Loucy (cell line): Measurements from ENCODE around the gene VPS8.

Experiments used
- EZH2phosphoT487 ChIP-seq: fragments of 200-600 bp; IDR thresholded peaks from 2 replicates; pipeline ENCODE4 v1.6.1; 2018; ENCODE audit warnings: antibody characterized with exemption, mild to moderate bottlenecking, moderate library complexity, borderline replicate concordance
- TF ChIP-seq, protein P1 (sequence below): fragments of 200-600 bp; sonication (generic); conservative IDR thresholded peaks from 2 replicates; pipeline ENCODE4 v1.5.1; 2014; ENCODE audit warnings: mild to moderate bottlenecking, antibody characterized with exemption, low read length

- TF ChIP-seq, protein P1, sequence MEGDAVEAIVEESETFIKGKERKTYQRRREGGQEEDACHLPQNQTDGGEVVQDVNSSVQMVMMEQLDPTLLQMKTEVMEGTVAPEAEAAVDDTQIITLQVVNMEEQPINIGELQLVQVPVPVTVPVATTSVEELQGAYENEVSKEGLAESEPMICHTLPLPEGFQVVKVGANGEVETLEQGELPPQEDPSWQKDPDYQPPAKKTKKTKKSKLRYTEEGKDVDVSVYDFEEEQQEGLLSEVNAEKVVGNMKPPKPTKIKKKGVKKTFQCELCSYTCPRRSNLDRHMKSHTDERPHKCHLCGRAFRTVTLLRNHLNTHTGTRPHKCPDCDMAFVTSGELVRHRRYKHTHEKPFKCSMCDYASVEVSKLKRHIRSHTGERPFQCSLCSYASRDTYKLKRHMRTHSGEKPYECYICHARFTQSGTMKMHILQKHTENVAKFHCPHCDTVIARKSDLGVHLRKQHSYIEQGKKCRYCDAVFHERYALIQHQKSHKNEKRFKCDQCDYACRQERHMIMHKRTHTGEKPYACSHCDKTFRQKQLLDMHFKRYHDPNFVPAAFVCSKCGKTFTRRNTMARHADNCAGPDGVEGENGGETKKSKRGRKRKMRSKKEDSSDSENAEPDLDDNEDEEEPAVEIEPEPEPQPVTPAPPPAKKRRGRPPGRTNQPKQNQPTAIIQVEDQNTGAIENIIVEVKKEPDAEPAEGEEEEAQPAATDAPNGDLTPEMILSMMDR = no peak
- TF ChIP-seq EZH2phosphoT487 = no peak
These were observed 41.4 kb upstream of the VPS8 start for GRCh38 chr3:184770541-184770940.
